WERI-Rb-1 (cell line): Measurements from ENCODE around the gene MRPL28.

ENCODE experiments used
- DNase-seq: peaks from one replicate; pipeline ENCODE4 v3.0.0-alpha.2; 2020
- H3K27ac ChIP-seq: fragments of 250-450 bp; sonication (Bioruptor Pico); 2 replicates; pipeline ENCODE4 v1.5.1; 2020; ENCODE audit warnings: mild to moderate bottlenecking, moderate library complexity
- H3K27me3 ChIP-seq: fragments of 250-450 bp; sonication (Bioruptor Pico); 2 replicates; pipeline ENCODE4 v1.5.1; 2021; ENCODE audit warnings: mild to moderate bottlenecking, low read depth, moderate library complexity; ENCODE audit not compliant: insufficient read depth, severe bottlenecking
- H3K36me3 ChIP-seq: fragments of 250-450 bp; sonication (Bioruptor Pico); 2 replicates; pipeline ENCODE4 v1.5.1; 2020; ENCODE audit warnings: mild to moderate bottlenecking, moderate library complexity
- H3K4me3 ChIP-seq: 2 replicates; pipeline ENCODE4 v1.5.1; 2011; ENCODE audit warnings: low read depth, mild to moderate bottlenecking, control low read depth, low read length
- H3K9me3 ChIP-seq: fragments of 250-450 bp; sonication (Bioruptor Pico); 2 replicates; pipeline ENCODE4 v1.5.1; 2021; ENCODE audit warnings: mild to moderate bottlenecking, moderate library complexity; ENCODE audit not compliant: severe bottlenecking
- CTCF ChIP-seq: IDR thresholded peaks from 2 replicates; pipeline ENCODE4 v1.5.1; 2011; ENCODE audit warnings: low read depth, mild to moderate bottlenecking, control low read depth, inconsistent platforms, low read length

MRPL28 gene

GRCh38 chr16:405548-406506 is 35.5 kb upstream of the MRPL28 start:
- no peak for DNase-seq
- no peak for TF ChIP-seq CTCF
- Histone ChIP-seq H3K9me3 (no peaks in the 10 kb centered on the region), H3K4me3 (no peak overlapping the region), H3K27me3 (no peaks in the 10 kb centered on the region), H3K27ac (no peak overlapping the region), H3K36me3 (peaks cover 2% of the 10 kb centered on the region; the same call in 1 of the 2 replicates)

GRCh38 chr16:404971-405486 is 34.7 kb upstream of the MRPL28 start:
- no peak overlapping the region for H3K27ac ChIP-seq

GRCh38 chr16:401468-402348 is 31.4 kb upstream of the MRPL28 start, which contains the start of gene DECR2:
DECR2 (plus strand) TSS chr16:401885; CDS start chr16:401964, 79 bp downstream.
- H3K9me3 ChIP-seq: no peaks in the 10 kb centered on the region
- peak; percentile 94 for DNase-seq
- H3K27me3 ChIP-seq: no peaks in the 10 kb centered on the region
- H3K27ac ChIP-seq: peak within 1 kb of the TSS; percentile 92
- peak; percentile 54 for TF ChIP-seq CTCF
- H3K36me3 ChIP-seq: peaks cover 30% of the 10 kb centered on the region
- peak within 1 kb of the TSS; percentile 76 for H3K4me3 ChIP-seq

More at GRCh38 chr16:404971-405486, 34.7 kb upstream of the MRPL28 start:
- no peak for DNase-seq
- H3K27me3 ChIP-seq: no peaks in the 10 kb centered on the region
- no peak for TF ChIP-seq CTCF
- no peaks in the 10 kb centered on the region for H3K9me3 ChIP-seq
- H3K36me3 ChIP-seq: peaks cover 8% of the 10 kb centered on the region
- H3K4me3 ChIP-seq: no peak overlapping the region

- Histone ChIP-seq H3K27me3 (no peaks in the 10 kb centered on the region), H3K27ac (no peak overlapping the region), H3K9me3 (no peaks in the 10 kb centered on the region), H3K4me3 (no peak overlapping the region), H3K36me3 (peaks cover 30% of the 10 kb centered on the region)
- DNase-seq: no peak
- no peak for TF ChIP-seq CTCF
Observed at GRCh38 chr16:400061-400591, 29.8 kb upstream of the MRPL28 start.

GRCh38 chr16:399340-400019 is 29.1 kb upstream of the MRPL28 start:
- TF ChIP-seq CTCF: no peak
- H3K9me3 ChIP-seq: no peaks in the 10 kb centered on the region
- peaks cover 30% of the 10 kb centered on the region for H3K36me3 ChIP-seq
- H3K27me3 ChIP-seq: no peaks in the 10 kb centered on the region
- no peak overlapping the region for H3K27ac ChIP-seq
- H3K4me3 ChIP-seq: no peak overlapping the region
- DNase-seq: no peak
